Loucy (cell line): ENCODE results near the gene CERS6.
A peak's percentile ranks its signal among the peaks of the same experiment; 100 is the strongest.

Source experiments
- H2AFZ ChIP-seq: fragments of 200-600 bp; sonication (generic); 2 replicates; pipeline ENCODE4 v1.6.0; 2016; ENCODE audit warnings: antibody characterized with exemption, mild to moderate bottlenecking, low read length, moderate library complexity
- H3F3A ChIP-seq: fragments of 200-600 bp; 2 replicates; pipeline ENCODE4 v1.6.0; 2016; ENCODE audit warnings: antibody characterized with exemption, low read depth, mild to moderate bottlenecking
- H3K27me3 ChIP-seq: fragments of 200-600 bp; sonication (generic); 2 replicates; pipeline ENCODE4 v1.6.1; 2014; ENCODE audit warnings: low read length, mild to moderate bottlenecking; ENCODE audit not compliant: insufficient read depth, poor library complexity, severe bottlenecking
- H3K36me3 ChIP-seq: fragments of 200-600 bp; sonication (generic); 2 replicates; pipeline ENCODE4 v1.6.1; 2016; ENCODE audit warnings: low read length; ENCODE audit not compliant: insufficient read depth
- H3K4me1 ChIP-seq: fragments of 200-600 bp; sonication (generic); 2 replicates; pipeline ENCODE4 v1.5.1; 2014; ENCODE audit warnings: low read length, mild to moderate bottlenecking; ENCODE audit not compliant: insufficient read depth, poor library complexity, severe bottlenecking
- H3K4me2 ChIP-seq: fragments of 200-600 bp; sonication (generic); 2 replicates; pipeline ENCODE4 v1.6.0; 2014; ENCODE audit warnings: antibody characterized with exemption, low read length, low read depth, mild to moderate bottlenecking; ENCODE audit not compliant: poor library complexity, severe bottlenecking
- H3K4me3 ChIP-seq: fragments of 200-600 bp; sonication (generic); 2 replicates; pipeline ENCODE4 v1.5.1; 2014; ENCODE audit warnings: low read length, mild to moderate bottlenecking, mixed read lengths; ENCODE audit not compliant: poor library complexity, severe bottlenecking
- H3K79me2 ChIP-seq: fragments of 200-600 bp; sonication (generic); 2 replicates; pipeline ENCODE4 v1.6.1; 2014; ENCODE audit warnings: low read length; ENCODE audit not compliant: insufficient read depth
- H3K9ac ChIP-seq: fragments of 200-600 bp; sonication (generic); 2 replicates; pipeline ENCODE4 v1.6.0; 2014; ENCODE audit warnings: mild to moderate bottlenecking, low read depth, low read length, moderate library complexity; ENCODE audit not compliant: poor library complexity, severe bottlenecking
- H3K9me2 ChIP-seq: fragments of 200-600 bp; sonication (generic); replicated peaks from 2 replicates; pipeline ENCODE4 v1.6.1; 2016; ENCODE audit warnings: low read depth, low read length, mixed read lengths
- H3K9me3 ChIP-seq: fragments of 200-600 bp; sonication (generic); 2 replicates; pipeline ENCODE4 v1.6.1; 2014; ENCODE audit warnings: mild to moderate bottlenecking, antibody characterized with exemption, low read length, low read depth; ENCODE audit not compliant: insufficient read depth
- H4K20me1 ChIP-seq: fragments of 200-600 bp; sonication (generic); 2 replicates; pipeline ENCODE4 v1.6.0; 2014; ENCODE audit warnings: antibody characterized with exemption, low read length, mild to moderate bottlenecking; ENCODE audit not compliant: insufficient read depth, poor library complexity, severe bottlenecking
- EZH2phosphoT487 ChIP-seq: fragments of 200-600 bp; IDR thresholded peaks from 2 replicates; pipeline ENCODE4 v1.6.1; 2018; ENCODE audit warnings: antibody characterized with exemption, mild to moderate bottlenecking, moderate library complexity, borderline replicate concordance
- TF ChIP-seq, protein P1 (sequence below): fragments of 200-600 bp; sonication (generic); conservative IDR thresholded peaks from 2 replicates; pipeline ENCODE4 v1.5.1; 2014; ENCODE audit warnings: mild to moderate bottlenecking, antibody characterized with exemption, low read length

CERS6 gene

DNA sequence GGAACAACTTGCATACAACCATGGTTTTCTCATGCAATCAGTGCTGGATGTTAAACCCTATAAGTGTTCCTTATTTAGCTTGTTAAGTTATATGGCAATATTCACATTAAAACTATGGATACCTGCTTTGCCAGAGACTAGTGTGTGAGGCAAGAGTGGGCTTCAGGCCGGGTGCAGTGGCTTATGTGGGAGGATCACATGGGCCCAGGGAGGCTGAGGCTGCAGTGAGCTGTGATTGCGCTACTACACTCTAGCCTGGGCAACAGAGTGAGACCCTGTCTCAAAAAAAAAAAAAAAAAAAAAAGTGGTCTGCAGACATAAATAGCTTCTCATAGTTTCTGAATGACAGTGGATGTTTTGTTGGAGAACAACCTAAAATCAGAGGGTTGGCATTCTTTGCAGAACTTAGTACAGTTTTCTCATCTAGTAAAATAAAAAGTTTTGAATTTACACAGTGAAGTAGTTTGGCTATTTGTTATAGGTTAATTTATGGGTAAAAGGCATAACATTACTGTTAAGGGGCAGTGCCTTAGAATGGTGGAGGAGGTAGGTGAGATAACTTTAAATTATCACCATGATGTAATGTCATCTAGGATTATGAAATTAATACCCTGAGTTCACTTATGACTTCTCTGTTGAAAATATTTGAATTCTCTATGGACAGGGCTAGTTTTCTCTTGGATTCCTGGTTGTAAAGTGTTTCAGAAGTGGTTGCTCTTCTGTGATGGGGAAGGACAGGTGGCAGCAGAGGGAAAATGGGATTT is 5.3 kb downstream of the CERS6 start:
- H3K4me3 ChIP-seq: peak overlapping the region; percentile 87
- no peak overlapping the region for H3K9ac ChIP-seq
- H2AFZ ChIP-seq: no peak overlapping the region
- peaks cover 54% of the 10 kb centered on the region for H3K4me1 ChIP-seq
- peak overlapping the region; percentile 90 for H3K4me2 ChIP-seq
- no peaks in the 10 kb centered on the region for H3K27me3 ChIP-seq
- no peaks in the 10 kb centered on the region for H3K9me3 ChIP-seq
- peaks cover 46% of the 10 kb centered on the region for H4K20me1 ChIP-seq
- no peak for TF ChIP-seq EZH2phosphoT487
- TF ChIP-seq, protein P1, sequence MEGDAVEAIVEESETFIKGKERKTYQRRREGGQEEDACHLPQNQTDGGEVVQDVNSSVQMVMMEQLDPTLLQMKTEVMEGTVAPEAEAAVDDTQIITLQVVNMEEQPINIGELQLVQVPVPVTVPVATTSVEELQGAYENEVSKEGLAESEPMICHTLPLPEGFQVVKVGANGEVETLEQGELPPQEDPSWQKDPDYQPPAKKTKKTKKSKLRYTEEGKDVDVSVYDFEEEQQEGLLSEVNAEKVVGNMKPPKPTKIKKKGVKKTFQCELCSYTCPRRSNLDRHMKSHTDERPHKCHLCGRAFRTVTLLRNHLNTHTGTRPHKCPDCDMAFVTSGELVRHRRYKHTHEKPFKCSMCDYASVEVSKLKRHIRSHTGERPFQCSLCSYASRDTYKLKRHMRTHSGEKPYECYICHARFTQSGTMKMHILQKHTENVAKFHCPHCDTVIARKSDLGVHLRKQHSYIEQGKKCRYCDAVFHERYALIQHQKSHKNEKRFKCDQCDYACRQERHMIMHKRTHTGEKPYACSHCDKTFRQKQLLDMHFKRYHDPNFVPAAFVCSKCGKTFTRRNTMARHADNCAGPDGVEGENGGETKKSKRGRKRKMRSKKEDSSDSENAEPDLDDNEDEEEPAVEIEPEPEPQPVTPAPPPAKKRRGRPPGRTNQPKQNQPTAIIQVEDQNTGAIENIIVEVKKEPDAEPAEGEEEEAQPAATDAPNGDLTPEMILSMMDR: no peak
- H3K79me2 ChIP-seq: peaks cover 100% of the 10 kb centered on the region
- no peaks in the 10 kb centered on the region for H3K9me2 ChIP-seq
- no peaks in the 10 kb centered on the region for H3K36me3 ChIP-seq
- no peaks in the 10 kb centered on the region for H3F3A ChIP-seq

DNA sequence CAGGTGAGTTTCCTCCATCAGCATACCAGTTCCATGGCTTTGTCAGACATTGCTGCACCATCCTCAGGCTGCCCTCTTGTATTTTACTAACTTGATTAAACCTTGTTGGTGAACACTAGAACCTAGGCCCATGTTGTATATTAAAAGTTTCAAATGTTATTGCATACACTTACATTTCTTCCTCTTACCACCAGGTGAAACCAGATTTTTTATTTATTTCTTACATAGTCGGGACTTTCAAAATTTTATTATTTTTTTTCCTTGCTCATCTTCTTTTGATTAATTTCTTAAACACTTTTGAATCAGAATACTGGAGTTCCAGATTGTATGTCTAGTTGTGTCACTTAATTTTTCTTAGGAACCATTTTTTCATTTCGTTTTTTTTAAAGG is 5.9 kb downstream of the CERS6 start:
- H3K36me3 ChIP-seq: no peaks in the 10 kb centered on the region
- no peak overlapping the region for H3K9ac ChIP-seq
- no peak overlapping the region for H2AFZ ChIP-seq
- no peaks in the 10 kb centered on the region for H3K9me2 ChIP-seq
- H3K9me3 ChIP-seq: no peaks in the 10 kb centered on the region
- peaks cover 100% of the 10 kb centered on the region for H3K79me2 ChIP-seq
- peaks cover 49% of the 10 kb centered on the region for H4K20me1 ChIP-seq
- no peak overlapping the region for H3K4me3 ChIP-seq
- H3F3A ChIP-seq: no peaks in the 10 kb centered on the region
- H3K4me1 ChIP-seq: peaks cover 58% of the 10 kb centered on the region
- no peaks in the 10 kb centered on the region for H3K27me3 ChIP-seq
- TF ChIP-seq, protein P1: peak; percentile 23; the same call in 1 of the 2 replicates
- no peak for TF ChIP-seq EZH2phosphoT487
- H3K4me2 ChIP-seq: peak overlapping the region; percentile 90

DNA sequence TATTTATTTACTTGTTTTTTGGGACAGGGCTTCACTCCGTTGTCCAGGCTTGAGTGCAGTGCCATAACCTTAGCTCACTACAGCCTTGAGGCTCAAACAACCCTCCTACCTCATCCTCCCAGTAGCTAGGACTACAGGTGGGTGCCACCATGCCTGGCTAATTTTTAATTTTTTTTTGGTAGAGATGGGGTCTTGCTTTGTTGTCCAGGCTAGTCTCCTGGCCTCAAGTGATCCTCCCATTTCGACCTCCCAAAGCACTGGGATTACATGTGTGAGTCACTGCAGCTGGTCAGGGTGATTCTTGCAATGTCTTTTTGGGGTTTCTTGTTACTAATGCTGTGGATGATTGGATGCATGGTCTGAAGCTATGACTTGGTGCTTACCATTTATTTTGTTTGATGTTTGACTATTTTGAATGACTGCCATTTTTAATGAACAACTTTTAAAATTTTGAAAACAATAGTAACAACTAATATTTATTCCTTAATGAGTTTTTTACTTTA is 6.5 kb downstream of the CERS6 start:
- Histone ChIP-seq H3K9me3 (no peaks in the 10 kb centered on the region), H3K9ac (no peak overlapping the region), H3K36me3 (no peaks in the 10 kb centered on the region), H2AFZ (no peak overlapping the region), H3K9me2 (no peaks in the 10 kb centered on the region), H3K79me2 (peaks cover 100% of the 10 kb centered on the region), H3K4me2 (peak overlapping the region; percentile 90), H3F3A (no peaks in the 10 kb centered on the region), H3K4me3 (no peak overlapping the region), H4K20me1 (peaks cover 42% of the 10 kb centered on the region), H3K27me3 (no peaks in the 10 kb centered on the region), H3K4me1 (peaks cover 58% of the 10 kb centered on the region)
- TF ChIP-seq, protein P1: no peak
- no peak for TF ChIP-seq EZH2phosphoT487
